Immature natural killer cell (primary cell): ENCODE measurements around the gene SERPINB6. TPM values are rescaled to one million over a fixed set of nuclear protein-coding genes. Genes with fewer than 3 reads are reported as not detected.

Experiments
- DNase-seq, 3 donors: peaks; one replicate each; pipeline ENCODE4 v3.0.0; 2022; ENCODE audit warnings: mixed read lengths in 1 of 3
- H3K27ac Mint-ChIP-seq, 6 donors: one replicate each; pipeline ENCODE4 v1.8.0; 2020; ENCODE audit warnings: mixed read lengths in 6 of 6, mild to moderate bottlenecking in 5 of 6, inconsistent platforms in 4 of 6, moderate library complexity in 3 of 6
- H3K27me3 Mint-ChIP-seq, 3 donors: one replicate each; pipeline ENCODE4 v1.8.0; 2020 to 2021; ENCODE audit warnings: low read depth in 3 of 3, mild to moderate bottlenecking in 3 of 3, mixed read lengths in 3 of 3, moderate library complexity in 3 of 3, inconsistent platforms in 1 of 3
- H3K36me3 Mint-ChIP-seq, 3 donors: one replicate each; pipeline ENCODE4 v1.8.0; 2020; ENCODE audit warnings: mixed read lengths in 3 of 3, inconsistent platforms in 2 of 3, mild to moderate bottlenecking in 2 of 3
- H3K4me1 Mint-ChIP-seq, 2 donors: one replicate each; pipeline ENCODE4 v1.8.0; 2020; ENCODE audit warnings: inconsistent platforms in 2 of 2, mild to moderate bottlenecking in 2 of 2, mixed read lengths in 2 of 2, moderate library complexity in 1 of 2
- H3K4me3 Mint-ChIP-seq, 5 donors: one replicate each; pipeline ENCODE4 v1.8.0; 2020; ENCODE audit warnings: mild to moderate bottlenecking in 5 of 5, mixed read lengths in 5 of 5, inconsistent platforms in 3 of 5, moderate library complexity in 3 of 5
- H3K9me3 Mint-ChIP-seq, 6 donors: one replicate each; pipeline ENCODE4 v1.8.0; 2020; ENCODE audit warnings: mild to moderate bottlenecking in 6 of 6, mixed read lengths in 6 of 6, inconsistent platforms in 4 of 6, moderate library complexity in 3 of 6
- polyA plus RNA-seq, 3 donors: library from polyadenylated mRNA; unstranded; fragments of 300-500 nt; fragmentation: Illumina TruSeq; gene quantifications; one replicate each; pipeline ENCODE4 v1.2.3, GENCODE V29; 2021

The SERPINB6 gene
- 100 to 1,000 TPM; 196 to 243 (median 199) TPM for polyA plus RNA-seq

DNA sequence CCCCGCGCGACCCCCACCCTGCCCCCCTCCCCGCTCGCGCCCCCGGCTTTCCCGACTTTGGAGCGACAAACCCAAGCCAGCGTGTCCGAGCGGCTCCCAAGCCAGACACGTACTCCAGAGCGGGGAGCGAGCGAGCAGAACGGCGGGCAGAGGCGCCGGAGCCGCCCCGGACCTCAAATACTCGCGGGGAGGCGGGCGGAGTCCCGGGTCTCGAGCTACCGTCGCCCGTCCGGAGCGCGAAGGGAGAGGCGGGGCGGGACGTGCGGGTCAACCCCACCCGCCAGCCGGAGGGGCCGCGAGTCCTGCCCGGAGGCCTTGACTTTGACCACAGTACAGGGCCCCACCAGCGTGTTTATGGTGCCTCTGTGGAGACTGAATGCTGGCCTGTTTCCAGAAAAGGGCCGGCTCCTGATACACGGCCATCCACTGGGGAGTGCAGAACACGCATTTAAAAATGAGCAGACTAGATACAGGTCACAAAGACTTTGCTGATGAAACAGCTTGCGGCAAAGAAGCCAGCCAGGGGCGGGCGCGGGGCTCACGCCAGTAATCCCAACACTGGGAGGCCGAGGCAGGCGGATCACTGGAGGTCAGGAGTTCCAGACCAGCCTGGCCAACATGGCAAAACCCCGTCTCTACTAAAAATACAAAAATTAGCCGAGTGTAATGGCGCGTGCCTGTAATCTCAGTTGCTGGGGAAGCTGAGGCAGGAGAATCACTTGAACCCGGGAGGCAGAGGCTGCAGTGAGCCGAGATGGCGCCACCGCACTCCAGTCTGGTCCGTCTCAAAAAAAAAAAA lies at the start of gene SERPINB6:
TSS of gene SERPINB6 (minus strand) at position 148 of the 799 bp plus-strand sequence. CDS start 12,235 bp downstream, outside the sequence.
- H3K9me3 Mint-ChIP-seq, result no peaks in the 10 kb centered on the region
- peak within 1 kb of the TSS; percentile 85 to 95 (median 94) for H3K27ac Mint-ChIP-seq
- peaks cover 0 to 5% (median 5%) of the 10 kb centered on the region in 3 donors for H3K36me3 Mint-ChIP-seq
- H3K4me1 Mint-ChIP-seq, result peaks cover 56 to 80% of the 10 kb centered on the region in 2 donors
- H3K4me3 Mint-ChIP-seq, result peak within 1 kb of the TSS; percentile 89 to 95 (median 92)
- peak; percentile 60 to 68 (median 63) for DNase-seq
- H3K27me3 Mint-ChIP-seq, result peaks cover 3 to 14% (median 3%) of the 10 kb centered on the region in 3 donors

DNA sequence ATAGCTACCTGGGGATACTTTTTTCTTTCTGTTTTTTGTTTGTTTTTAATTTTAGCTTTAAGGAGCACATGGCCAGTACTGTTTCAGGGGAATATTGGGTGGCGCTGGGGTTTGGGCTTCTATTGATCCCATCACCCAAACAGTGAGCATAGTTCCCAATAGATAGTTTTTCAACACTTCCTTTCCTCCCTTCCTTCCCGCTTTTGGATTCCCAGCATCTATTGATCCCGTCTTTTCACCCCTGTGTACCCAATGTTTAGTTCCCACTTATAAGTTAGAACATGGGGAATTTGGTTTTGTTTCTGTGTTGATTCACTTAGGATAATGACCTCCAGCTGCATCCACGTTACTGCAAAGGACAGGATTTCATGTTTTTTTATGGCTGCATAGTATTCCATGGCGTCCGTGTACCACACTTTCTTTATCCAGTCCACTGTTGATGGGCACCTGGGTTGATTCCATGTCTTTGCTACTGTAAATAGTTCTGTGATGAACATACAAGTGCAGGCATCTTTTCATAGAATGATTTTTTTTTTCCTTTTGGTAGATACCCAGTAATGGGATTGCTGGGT lies 48.5 kb upstream of the SERPINB6 start:
- Mint-ChIP-seq H3K27ac (peak overlapping the region in 5 of 6 donors; percentile 19 to 78 (median 66)), H3K36me3 (peaks cover 25 to 31% (median 31%) of the 10 kb centered on the region in 3 donors), H3K27me3 (peaks cover 3 to 10% (median 4%) of the 10 kb centered on the region in 3 donors), H3K9me3 (no peaks in the 10 kb centered on the region), H3K4me1 (peaks cover 23 to 25% of the 10 kb centered on the region in 2 donors), H3K4me3 (no peak overlapping the region)
- DNase-seq, result no peak

DNA sequence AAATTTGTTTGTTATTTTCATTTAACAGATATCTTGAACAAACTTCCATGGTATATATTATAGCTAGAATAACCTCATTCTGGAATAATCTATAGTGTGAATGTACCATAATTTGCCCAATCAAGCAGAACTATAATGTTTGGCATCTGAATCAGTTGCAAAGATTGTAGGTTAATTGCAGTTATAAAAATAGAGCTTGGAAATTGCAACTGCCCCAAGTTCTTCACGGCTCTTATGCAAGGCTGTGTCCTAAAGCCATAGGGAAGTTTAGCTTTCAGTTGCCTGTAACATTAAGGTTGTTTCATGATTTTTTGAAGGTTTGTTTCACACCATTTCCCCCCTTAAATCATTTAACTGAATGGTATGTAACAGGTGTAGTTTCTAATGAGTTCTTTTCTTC lies 47.7 kb upstream of the SERPINB6 start:
- peak overlapping the region in 3 of 6 donors; percentile 7 to 78 (median 66) for H3K27ac Mint-ChIP-seq

DNA sequence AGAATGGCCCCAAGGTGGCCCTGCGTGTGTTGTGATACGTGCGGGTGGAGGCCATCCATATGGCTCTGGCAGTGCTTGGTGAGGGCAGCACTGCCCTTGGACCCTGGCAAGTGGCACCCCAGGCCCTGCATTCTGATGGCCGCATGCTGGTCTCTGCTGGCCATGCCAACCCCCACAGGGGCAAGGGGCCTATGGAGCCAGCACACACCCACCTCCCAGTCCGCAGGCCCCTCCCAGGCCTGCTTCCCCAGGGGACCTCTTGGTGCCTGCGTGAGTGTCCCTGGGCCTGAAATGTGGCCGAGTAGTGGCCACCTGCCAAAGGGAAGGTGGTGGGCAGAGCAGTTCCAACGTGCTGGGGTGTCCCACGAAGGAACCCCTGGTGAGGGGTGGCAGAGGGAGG lies 45.9 kb upstream of the SERPINB6 start:
- H3K36me3 Mint-ChIP-seq, result peaks cover 28 to 50% (median 48%) of the 10 kb centered on the region in 3 donors
- DNase-seq, result no peak
- H3K27ac Mint-ChIP-seq, result no peak overlapping the region
- H3K4me3 Mint-ChIP-seq, result no peak overlapping the region
- H3K4me1 Mint-ChIP-seq, result peaks cover 0 to 6% of the 10 kb centered on the region in 2 donors
- H3K27me3 Mint-ChIP-seq, result peaks cover 0 to under 1% (median 0%) of the 10 kb centered on the region in 3 donors
- H3K9me3 Mint-ChIP-seq, result peaks cover 0 to 7% (median 3%) of the 10 kb centered on the region in 6 donors

More for the DNA sequence above, 47.7 kb upstream of the SERPINB6 start:
- Mint-ChIP-seq H3K4me1 (peaks cover 16 to 17% of the 10 kb centered on the region in 2 donors), H3K27me3 (peaks cover 3 to 9% (median 4%) of the 10 kb centered on the region in 3 donors), H3K9me3 (no peaks in the 10 kb centered on the region), H3K4me3 (no peak overlapping the region), H3K36me3 (peaks cover 25 to 39% (median 38%) of the 10 kb centered on the region in 3 donors)
- DNase-seq, result no peak

DNA sequence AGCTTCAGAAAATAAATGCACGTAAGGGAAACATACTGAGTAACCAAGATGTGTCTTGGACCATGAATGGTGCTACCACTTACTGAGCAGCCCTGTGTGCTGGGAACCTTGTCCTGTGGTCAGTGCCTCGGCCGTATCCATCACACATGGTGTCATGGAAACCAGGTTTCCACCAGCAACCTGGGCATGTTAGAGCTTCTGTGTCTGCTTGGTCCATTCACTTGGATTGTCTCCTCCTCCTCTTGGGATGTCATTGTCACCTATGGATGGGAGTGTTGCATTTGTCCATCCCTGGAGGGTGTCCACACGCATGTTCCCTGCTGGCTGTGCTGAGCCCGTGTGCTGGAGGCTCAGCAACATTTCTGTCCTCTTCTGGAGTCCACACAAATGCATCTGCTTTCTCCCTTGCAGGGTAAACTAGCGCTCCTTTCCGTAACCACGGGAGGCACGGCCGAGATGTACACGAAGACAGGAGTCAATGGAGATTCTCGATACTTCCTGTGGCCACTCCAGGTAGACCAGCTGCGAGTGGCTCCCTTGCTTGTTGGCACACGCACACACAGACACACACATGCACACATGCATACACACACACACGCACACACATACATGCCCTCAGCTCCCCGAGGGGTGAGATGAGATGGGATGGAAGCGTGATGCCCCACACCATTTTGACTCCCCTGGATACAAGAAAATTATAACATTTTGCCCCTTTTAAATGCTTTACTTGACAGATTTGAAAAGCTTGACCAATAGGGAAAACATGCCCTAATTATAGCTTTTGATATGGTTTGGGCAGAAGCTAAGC lies 45.3 kb upstream of the SERPINB6 start:
- no peak for DNase-seq
- H3K27me3 Mint-ChIP-seq, result no peaks in the 10 kb centered on the region
- peaks cover 35 to 57% (median 55%) of the 10 kb centered on the region in 3 donors for H3K36me3 Mint-ChIP-seq
- H3K9me3 Mint-ChIP-seq, result peaks cover 2 to 13% (median 9%) of the 10 kb centered on the region in 6 donors
- no peak overlapping the region for H3K4me3 Mint-ChIP-seq
- no peak overlapping the region for H3K27ac Mint-ChIP-seq
- peaks cover 0 to 5% of the 10 kb centered on the region in 2 donors for H3K4me1 Mint-ChIP-seq

DNA sequence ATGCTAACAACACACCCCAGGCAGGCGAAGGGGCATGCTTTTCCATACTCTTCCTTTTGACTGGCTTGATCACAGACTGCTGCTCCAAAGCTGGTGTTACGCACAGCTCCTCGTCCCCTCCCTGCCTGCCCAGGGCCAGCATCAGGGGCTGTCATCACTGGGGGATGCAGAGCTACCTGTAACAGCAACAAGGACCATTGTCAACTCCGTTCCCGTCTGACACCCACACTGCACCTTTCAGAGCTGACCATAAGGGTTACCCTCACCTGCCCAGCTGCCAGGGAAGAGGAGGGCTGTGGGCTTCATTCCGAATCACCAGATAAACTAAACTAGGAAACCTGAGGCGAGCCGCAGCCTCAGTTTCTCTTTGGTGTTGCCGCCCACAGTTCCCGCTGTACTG lies 43.8 kb upstream of the SERPINB6 start:
- Mint-ChIP-seq H3K9me3 (peaks cover 8 to 28% (median 23%) of the 10 kb centered on the region in 6 donors), H3K27ac (no peak overlapping the region), H3K4me1 (peaks cover 0 to 5% of the 10 kb centered on the region in 2 donors), H3K4me3 (no peak overlapping the region), H3K27me3 (peaks cover 0 to 1% (median 0%) of the 10 kb centered on the region in 3 donors), H3K36me3 (peaks cover 44 to 66% (median 64%) of the 10 kb centered on the region in 3 donors)
- DNase-seq, result no peak

DNA sequence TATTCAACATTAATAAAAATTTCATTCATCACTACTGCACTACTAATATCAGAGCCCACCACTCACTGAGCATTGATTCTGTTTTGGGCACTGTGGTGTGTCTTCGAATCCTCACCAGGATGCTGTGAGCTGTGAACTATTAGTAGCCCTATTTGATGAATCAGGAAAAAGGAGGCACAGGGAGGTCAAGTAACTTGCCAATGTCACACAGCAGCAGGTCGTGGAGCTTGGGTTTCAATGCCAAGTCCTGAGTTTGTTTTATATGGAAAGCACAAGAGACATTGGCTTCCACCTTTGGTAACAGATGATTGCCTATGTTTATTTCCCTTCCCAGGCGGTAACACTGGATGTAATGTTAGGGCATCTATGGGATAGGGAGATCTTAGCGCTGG lies 43.3 kb upstream of the SERPINB6 start:
- DNase-seq, result no peak
- Mint-ChIP-seq H3K4me3 (no peak overlapping the region), H3K4me1 (peaks cover 0 to 5% of the 10 kb centered on the region in 2 donors), H3K27ac (no peak overlapping the region), H3K27me3 (peaks cover 0 to 1% (median 0%) of the 10 kb centered on the region in 3 donors), H3K36me3 (peaks cover 44 to 68% (median 64%) of the 10 kb centered on the region in 3 donors), H3K9me3 (peaks cover 10 to 29% (median 24%) of the 10 kb centered on the region in 6 donors)

DNA sequence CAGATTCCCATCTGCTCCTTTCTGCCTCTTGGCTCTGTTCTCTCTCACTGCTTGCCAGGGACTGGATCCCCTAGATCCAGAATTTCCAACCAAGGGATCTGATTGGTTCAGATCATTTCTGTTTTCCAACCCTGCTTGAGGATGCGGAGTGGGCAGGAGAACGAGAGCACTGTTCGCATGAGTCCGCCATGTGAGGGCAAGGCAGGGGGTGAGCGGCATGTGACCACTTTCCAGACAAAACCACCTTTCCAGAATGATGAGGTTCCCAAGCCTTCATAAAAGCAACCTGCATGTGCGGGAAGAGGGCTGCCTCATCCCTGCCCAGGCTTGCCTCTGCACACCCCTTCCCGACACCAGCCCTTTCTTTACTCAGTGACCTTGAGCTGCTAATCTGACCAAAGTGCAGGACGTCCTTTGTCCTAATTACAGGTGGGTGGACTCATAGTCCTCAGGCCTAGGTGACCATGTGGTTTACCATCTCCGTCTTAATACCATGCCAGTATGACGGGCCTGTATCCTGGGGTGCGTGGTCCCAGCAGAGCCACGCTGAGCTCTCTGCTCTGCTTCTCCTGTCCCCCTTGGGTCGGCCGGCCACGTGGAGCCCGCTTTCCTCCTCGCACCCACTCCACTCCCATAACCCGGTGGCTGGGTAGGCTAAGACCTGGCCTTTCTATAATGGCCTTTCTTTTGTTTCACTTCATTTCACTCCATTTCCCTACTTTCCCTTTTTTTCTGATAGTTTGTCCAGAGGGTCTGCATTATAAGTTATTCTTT lies 42.7 kb upstream of the SERPINB6 start:
- Mint-ChIP-seq H3K4me3 (no peak overlapping the region), H3K4me1 (peaks cover 0 to 5% of the 10 kb centered on the region in 2 donors), H3K27me3 (peaks cover 0 to 1% (median 0%) of the 10 kb centered on the region in 3 donors), H3K9me3 (peaks cover 10 to 29% (median 25%) of the 10 kb centered on the region in 6 donors), H3K36me3 (peaks cover 50 to 74% (median 66%) of the 10 kb centered on the region in 3 donors), H3K27ac (no peak overlapping the region)
- DNase-seq, result no peak

DNA sequence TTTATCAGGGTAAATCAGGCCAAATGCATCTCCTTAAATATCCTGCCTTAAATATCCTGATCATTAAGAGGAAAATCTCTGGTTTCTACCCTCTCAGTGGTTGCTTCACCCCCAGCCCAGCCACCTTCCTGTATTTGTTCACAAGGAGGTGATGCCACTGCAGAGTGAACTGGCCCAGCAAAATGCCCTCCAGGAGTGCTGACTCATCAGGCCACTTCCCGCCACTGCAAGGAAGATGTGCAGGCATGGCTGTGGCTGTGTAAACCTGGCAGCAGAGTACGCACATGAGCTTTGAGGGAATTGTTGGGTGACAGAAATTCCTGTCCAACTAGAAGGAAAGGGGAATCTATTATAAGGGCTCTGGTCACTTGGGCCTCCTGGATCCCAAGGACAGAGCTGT lies 42.1 kb upstream of the SERPINB6 start:
- Mint-ChIP-seq H3K27me3 (peaks cover 0 to 1% (median 0%) of the 10 kb centered on the region in 3 donors), H3K4me3 (no peak overlapping the region), H3K9me3 (peaks cover 10 to 29% (median 25%) of the 10 kb centered on the region in 6 donors), H3K4me1 (peaks cover 0 to 5% of the 10 kb centered on the region in 2 donors), H3K27ac (no peak overlapping the region), H3K36me3 (peaks cover 54 to 78% (median 72%) of the 10 kb centered on the region in 3 donors)
- no peak for DNase-seq

DNA sequence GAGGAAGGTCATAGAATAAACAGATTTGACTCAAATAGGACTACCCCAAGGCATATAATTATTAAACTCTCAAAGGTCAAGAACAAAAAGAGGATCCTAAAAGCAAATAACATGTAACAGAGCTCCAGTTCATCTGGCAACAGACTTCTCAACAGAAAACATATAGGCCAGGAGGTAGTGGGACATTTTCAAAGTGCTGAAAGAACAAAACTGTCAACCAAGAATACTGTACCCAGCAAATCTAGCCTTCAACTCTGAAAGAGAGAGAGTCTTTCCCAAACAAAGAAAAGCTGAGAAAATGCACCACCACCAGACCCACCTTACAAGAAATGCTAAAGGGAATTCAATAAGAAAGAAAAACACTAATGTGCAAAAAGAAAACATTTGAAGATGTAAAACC lies 40.2 kb upstream of the SERPINB6 start:
- no peak overlapping the region for H3K4me3 Mint-ChIP-seq
- peaks cover 0 to 5% of the 10 kb centered on the region in 2 donors for H3K4me1 Mint-ChIP-seq
- peaks cover 62 to 82% (median 80%) of the 10 kb centered on the region in 3 donors for H3K36me3 Mint-ChIP-seq
- H3K27me3 Mint-ChIP-seq, result peaks cover 0 to 1% (median 0%) of the 10 kb centered on the region in 3 donors
- no peak for DNase-seq
- H3K9me3 Mint-ChIP-seq, result peaks cover 10 to 29% (median 26%) of the 10 kb centered on the region in 6 donors
- H3K27ac Mint-ChIP-seq, result no peak overlapping the region

DNA sequence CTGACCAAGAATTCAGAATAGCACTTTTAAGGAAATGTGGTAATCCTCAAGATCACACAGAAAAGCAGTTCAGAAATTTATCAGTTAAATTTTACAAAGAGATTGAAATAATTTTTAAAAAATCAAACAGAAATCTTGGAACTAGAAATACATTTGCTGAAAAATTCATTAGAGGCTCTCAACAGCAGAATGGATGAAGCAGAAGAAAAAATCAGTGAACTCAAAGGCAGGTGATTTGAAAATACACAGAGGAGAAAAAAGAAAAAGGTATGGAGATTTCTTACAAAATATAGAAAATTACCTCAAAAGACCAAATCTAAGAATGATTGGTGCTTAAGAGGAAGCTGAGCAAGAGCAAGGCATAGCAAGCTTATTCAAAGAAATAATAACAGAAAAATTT lies 39.8 kb upstream of the SERPINB6 start:
- H3K36me3 Mint-ChIP-seq, result peaks cover 63 to 86% (median 83%) of the 10 kb centered on the region in 3 donors
- no peak overlapping the region for H3K4me3 Mint-ChIP-seq

DNA sequence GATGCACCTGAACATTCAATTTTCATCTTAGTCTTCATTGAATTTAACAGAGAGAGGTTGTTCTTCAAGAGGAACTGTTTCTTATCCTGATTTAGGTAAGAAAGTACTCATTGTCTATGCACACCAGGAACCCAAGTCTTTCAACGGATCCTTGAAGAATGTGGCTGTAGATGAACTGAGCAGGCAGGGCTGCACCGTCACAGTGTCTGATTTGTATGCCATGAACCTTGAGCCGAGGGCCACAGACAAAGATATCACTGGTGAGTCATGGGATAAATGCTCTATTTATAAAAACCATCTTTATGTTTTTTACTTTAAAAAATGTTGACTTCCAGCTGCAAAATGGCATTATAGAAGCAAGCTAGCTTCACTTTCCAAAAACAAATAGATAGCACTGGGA lies 38.6 kb upstream of the SERPINB6 start:
- H3K9me3 Mint-ChIP-seq, result peaks cover 10 to 29% (median 26%) of the 10 kb centered on the region in 6 donors
- H3K4me1 Mint-ChIP-seq, result peaks cover 0 to 5% of the 10 kb centered on the region in 2 donors
- H3K36me3 Mint-ChIP-seq, result peaks cover 59 to 88% (median 82%) of the 10 kb centered on the region in 3 donors
- H3K27me3 Mint-ChIP-seq, result peaks cover 0 to 1% (median 0%) of the 10 kb centered on the region in 3 donors
- no peak overlapping the region for H3K4me3 Mint-ChIP-seq
- H3K27ac Mint-ChIP-seq, result no peak overlapping the region
- DNase-seq, result no peak

More for the DNA sequence above, 39.8 kb upstream of the SERPINB6 start:
- H3K9me3 Mint-ChIP-seq, result peaks cover 10 to 29% (median 26%) of the 10 kb centered on the region in 6 donors
- peaks cover 0 to 5% of the 10 kb centered on the region in 2 donors for H3K4me1 Mint-ChIP-seq
- H3K27me3 Mint-ChIP-seq, result peaks cover 0 to 1% (median 0%) of the 10 kb centered on the region in 3 donors
- no peak for DNase-seq
- no peak overlapping the region for H3K27ac Mint-ChIP-seq
